CD4-positive, alpha-beta T cell treated with Interleukin-17A for 1 hour (primary cell): ENCODE data around the gene ZNF799.
A peak's percentile ranks its signal among the peaks of the same experiment; 100 is the strongest.
"Not testable (repeated sequence)": the region's sequence is repeated elsewhere in the genome, so short reads cannot be mapped to it uniquely, and the experiment has no call there.

Experiments
- DNase-seq: peaks from one replicate; pipeline ENCODE4 v3.0.0-alpha.2; 2020

Gene ZNF799

GRCh38 chr19:12362236-12362635 is 38.8 kb downstream of the ZNF799 start:
- not testable (repeated sequence) for DNase-seq

GRCh38 chr19:12353375-12353774 is 47.7 kb downstream of the ZNF799 start:
- no peak for DNase-seq

- no peak for DNase-seq
These were observed 50.2 kb downstream of the ZNF799 start for GRCh38 chr19:12350890-12351197.

GRCh38 chr19:12350185-12350889 is 50.7 kb downstream of the ZNF799 start:
- no peak for DNase-seq

GRCh38 chr19:12346896-12347295 is 54.2 kb downstream of the ZNF799 start:
- DNase-seq: peak; percentile 66

GRCh38 chr19:12345197-12345596 is 55.9 kb downstream of the ZNF799 start:
- no peak for DNase-seq
